ENCODE measurements around the gene COQ2. TPM values are rescaled to one million over a fixed set of nuclear protein-coding genes. Genes with fewer than 3 reads are reported as not detected.

Gene COQ2
- polyA plus RNA-seq, 2 donors: 9.1 to 12.5 TPM

DNA sequence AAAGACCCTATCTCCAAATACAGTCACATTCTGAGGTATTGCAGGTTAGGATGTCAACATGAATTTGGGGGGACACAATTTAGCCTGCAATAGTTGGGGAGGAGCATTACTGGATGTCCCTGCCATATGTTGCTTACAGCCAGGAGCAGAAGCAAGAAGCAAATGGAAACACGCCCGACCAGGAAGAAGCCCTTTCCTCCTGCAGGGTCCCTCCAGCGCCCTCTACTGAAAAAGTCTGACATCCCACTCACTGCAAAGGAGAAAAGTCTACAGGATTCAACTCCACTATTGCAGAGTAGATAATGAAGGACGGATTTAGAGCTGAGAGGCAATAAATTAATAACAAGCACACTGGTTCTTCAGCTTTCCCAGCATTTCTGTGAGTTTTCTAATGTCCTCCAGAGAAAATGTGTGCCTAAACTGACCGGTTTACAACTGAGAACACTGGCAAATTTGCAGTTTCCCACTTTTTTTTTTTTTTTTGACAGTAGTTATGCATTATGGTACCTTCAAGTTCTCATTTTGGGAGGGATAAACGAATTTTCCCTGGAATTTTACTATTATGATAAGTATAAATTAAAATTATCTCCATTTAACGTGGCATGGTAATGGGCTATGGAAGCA lies 31.7 kb downstream of the COQ2 start:
- H3K27me3 ChIP-seq (ENCODE audit: control insufficient read depth in 1 of 2, insufficient read depth in 2 of 2, low read length in 2 of 2): no peaks in the 10 kb centered on the region
- 42 to 46% methylated on average over 7 of the region's 7 CpGs for WGBS, 2 donors
- H3K27ac ChIP-seq (ENCODE audit: low read depth in 2 of 2, low read length in 1 of 2): peak overlapping the region; percentile 3 to 23
- no peak overlapping the region for H3K4me3 ChIP-seq (ENCODE audit: low read depth in 1 of 2, low read length in 2 of 2)
- peaks cover 0 to 10% of the 10 kb centered on the region in 2 donors for H3K4me1 ChIP-seq (ENCODE audit: control insufficient read depth in 2 of 2, insufficient read depth in 2 of 2, low read length in 1 of 2)
- no peaks in the 10 kb centered on the region for H3K36me3 ChIP-seq (ENCODE audit: control insufficient read depth in 2 of 2, insufficient read depth in 2 of 2, low read length in 1 of 2)
- no peaks in the 10 kb centered on the region for H3K9me3 ChIP-seq (ENCODE audit: control insufficient read depth in 2 of 2, insufficient read depth in 1 of 2, low read depth in 1 of 2, low read length in 1 of 2)

DNA sequence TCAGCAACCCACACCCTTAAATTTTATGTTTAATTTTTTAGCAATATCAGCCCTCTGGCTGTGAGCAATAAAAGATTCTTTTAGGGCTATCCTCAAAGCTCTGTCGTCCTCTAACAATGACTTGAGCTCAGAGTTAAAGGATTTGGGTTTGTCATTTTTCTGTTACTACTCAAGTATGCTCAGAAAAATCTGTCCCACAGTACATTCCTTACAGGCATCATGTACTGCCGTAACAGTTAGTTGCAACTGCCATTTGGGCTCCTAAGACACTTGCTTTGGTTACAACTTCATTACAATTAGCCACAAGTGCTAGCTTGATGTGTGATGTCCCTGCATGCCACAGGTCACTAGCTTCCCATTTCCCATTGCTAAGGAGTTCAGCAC lies 33.2 kb downstream of the COQ2 start:
- peaks cover 0 to 12% of the 10 kb centered on the region in 2 donors for H3K4me1 ChIP-seq (ENCODE audit: control insufficient read depth in 2 of 2, insufficient read depth in 2 of 2, low read length in 1 of 2)
- H3K36me3 ChIP-seq (ENCODE audit: control insufficient read depth in 2 of 2, insufficient read depth in 2 of 2, low read length in 1 of 2): no peaks in the 10 kb centered on the region
- no peaks in the 10 kb centered on the region for H3K27me3 ChIP-seq (ENCODE audit: control insufficient read depth in 1 of 2, insufficient read depth in 2 of 2, low read length in 2 of 2)
- H3K4me3 ChIP-seq (ENCODE audit: low read depth in 1 of 2, low read length in 2 of 2): no peak overlapping the region
- H3K9me3 ChIP-seq (ENCODE audit: control insufficient read depth in 2 of 2, insufficient read depth in 1 of 2, low read depth in 1 of 2, low read length in 1 of 2): no peaks in the 10 kb centered on the region
- H3K27ac ChIP-seq (ENCODE audit: low read depth in 2 of 2, low read length in 1 of 2): no peak overlapping the region
- WGBS, 2 donors: 69 to 82% methylated on average over 2 of the region's 2 CpGs

DNA sequence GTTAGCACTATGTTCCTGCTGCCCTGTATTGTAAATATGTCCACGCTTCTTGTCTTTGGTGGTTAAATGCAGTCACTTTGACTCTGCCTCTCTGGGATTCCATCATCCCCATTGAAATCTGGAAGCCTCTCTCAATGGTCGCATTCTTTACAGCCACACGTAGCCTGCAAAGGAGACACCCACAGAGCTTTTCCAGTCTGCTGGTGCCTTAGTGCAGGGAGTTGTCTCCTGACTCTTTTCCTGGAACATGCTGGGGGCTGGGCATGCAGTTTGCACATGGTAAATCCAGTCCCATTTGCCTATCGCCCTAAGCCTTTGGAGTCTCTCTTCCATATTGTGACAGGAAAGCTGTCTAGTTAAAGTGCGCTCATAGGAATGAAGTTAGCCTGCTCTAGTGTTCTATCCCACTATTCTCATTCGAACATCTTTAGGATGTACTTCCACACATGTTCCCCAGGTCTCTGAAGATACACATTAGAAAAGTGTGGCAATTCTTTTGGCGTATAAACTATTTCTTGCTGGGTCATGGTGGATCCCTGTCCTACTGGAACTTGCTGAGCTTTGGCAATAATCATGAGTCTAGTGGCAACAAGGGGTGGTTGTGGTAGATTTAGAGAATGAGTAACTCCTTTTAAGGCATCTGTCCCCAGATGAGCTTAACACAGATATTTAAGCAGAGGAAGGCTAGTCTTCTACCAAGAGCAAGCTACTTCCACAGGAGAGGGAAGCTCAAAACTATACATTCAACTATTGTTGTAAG lies 33.7 kb downstream of the COQ2 start:
- H3K4me1 ChIP-seq (ENCODE audit: control insufficient read depth in 2 of 2, insufficient read depth in 2 of 2, low read length in 1 of 2): peaks cover 0 to 12% of the 10 kb centered on the region in 2 donors
- H3K4me3 ChIP-seq (ENCODE audit: low read depth in 1 of 2, low read length in 2 of 2): no peak overlapping the region
- H3K27me3 ChIP-seq (ENCODE audit: control insufficient read depth in 1 of 2, insufficient read depth in 2 of 2, low read length in 2 of 2): no peaks in the 10 kb centered on the region
- 87 to 88% methylated on average over 7 of the region's 7 CpGs for WGBS, 2 donors
- peak overlapping the region; percentile 55 to 56 for H3K27ac ChIP-seq (ENCODE audit: low read depth in 2 of 2, low read length in 1 of 2)
- H3K9me3 ChIP-seq (ENCODE audit: control insufficient read depth in 2 of 2, insufficient read depth in 1 of 2, low read depth in 1 of 2, low read length in 1 of 2): no peaks in the 10 kb centered on the region
- H3K36me3 ChIP-seq (ENCODE audit: control insufficient read depth in 2 of 2, insufficient read depth in 2 of 2, low read length in 1 of 2): no peaks in the 10 kb centered on the region

DNA sequence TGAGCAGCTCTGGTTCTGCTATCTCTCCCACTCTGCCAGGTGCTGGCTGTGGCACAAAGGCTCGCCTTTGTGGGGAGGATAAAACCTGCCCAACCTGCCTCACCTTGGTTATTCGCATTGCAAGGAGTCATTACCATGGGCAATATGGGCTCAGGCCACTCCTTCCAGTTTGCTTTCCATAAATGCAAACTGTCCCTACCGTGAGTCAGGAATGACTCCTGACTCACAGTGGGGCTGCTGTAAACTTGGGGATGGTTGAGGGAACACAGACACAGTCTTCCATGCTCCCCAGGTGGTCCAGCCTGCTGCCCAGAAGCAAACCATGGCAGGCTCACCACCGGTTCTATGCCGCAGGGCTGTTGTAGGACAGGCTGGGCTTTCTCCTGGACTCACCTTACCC lies 36.1 kb downstream of the COQ2 start:
- Histone ChIP-seq H3K27ac (ENCODE audit: low read depth in 2 of 2, low read length in 1 of 2) (peak overlapping the region; percentile 30 to 83), H3K4me1 (ENCODE audit: control insufficient read depth in 2 of 2, insufficient read depth in 2 of 2, low read length in 1 of 2) (peaks cover 0 to 12% of the 10 kb centered on the region in 2 donors)
- WGBS, 2 donors: 69 to 73% methylated on average over 5 of the region's 5 CpGs

DNA sequence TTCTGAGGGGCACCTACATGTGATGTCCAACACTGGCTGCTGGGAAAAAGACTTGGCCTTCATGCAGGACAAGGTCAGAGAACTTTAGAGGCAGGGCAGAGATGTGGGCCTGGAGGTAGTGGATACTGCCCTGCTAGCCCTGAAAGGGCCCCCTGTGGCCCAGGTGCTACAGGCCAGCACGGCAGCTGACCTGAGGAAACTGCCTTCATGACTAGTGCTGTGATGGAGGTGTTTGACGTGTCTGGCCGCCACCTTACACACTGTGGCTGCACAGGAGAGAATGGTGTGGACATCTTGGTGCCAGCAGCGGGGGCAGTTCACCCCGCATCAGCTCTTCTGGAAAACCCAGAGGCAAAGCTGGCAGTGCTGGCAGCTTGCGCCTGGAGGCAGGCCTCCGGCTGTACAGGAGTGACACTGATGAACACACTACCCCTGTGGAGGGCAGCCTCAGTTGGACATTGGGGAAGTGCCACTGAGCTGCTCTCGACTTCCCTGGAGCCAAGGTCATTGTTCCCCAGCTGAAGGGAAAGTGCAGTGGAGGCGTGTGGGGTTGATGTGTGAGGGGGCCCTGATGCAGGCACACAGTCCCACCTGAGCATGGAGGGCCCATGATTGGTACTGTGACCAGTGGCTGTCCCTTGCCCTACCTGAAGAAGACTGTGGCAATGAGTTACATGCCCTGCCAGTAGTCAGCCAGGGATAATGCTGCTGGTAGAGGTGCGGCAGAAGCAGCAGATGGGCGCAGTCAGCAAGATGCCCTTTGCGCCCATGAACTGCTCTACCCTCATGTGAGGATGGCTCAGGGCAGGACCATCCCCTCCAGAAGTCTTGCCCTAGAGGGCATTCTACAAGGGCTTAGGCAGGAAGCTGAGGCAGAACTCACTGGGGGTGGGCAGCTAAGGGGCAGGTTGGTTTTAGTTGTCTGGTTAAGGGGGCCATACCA lies 36.9 kb downstream of the COQ2 start:
- Histone ChIP-seq H3K4me1 (ENCODE audit: control insufficient read depth in 2 of 2, insufficient read depth in 2 of 2, low read length in 1 of 2) (peaks cover 0 to 12% of the 10 kb centered on the region in 2 donors), H3K36me3 (ENCODE audit: control insufficient read depth in 2 of 2, insufficient read depth in 2 of 2, low read length in 1 of 2) (no peaks in the 10 kb centered on the region), H3K27me3 (ENCODE audit: control insufficient read depth in 1 of 2, insufficient read depth in 2 of 2, low read length in 2 of 2) (no peaks in the 10 kb centered on the region), H3K27ac (ENCODE audit: low read depth in 2 of 2, low read length in 1 of 2) (peak overlapping the region; percentile 26 to 79), H3K4me3 (ENCODE audit: low read depth in 1 of 2, low read length in 2 of 2) (no peak overlapping the region), H3K9me3 (ENCODE audit: control insufficient read depth in 2 of 2, insufficient read depth in 1 of 2, low read depth in 1 of 2, low read length in 1 of 2) (no peaks in the 10 kb centered on the region)
- 92 to 94% methylated on average over 12 of the region's 12 CpGs for WGBS, 2 donors

More for the DNA sequence above, 36.1 kb downstream of the COQ2 start:
- Histone ChIP-seq H3K27me3 (ENCODE audit: control insufficient read depth in 1 of 2, insufficient read depth in 2 of 2, low read length in 2 of 2) (no peaks in the 10 kb centered on the region), H3K9me3 (ENCODE audit: control insufficient read depth in 2 of 2, insufficient read depth in 1 of 2, low read depth in 1 of 2, low read length in 1 of 2) (no peaks in the 10 kb centered on the region), H3K36me3 (ENCODE audit: control insufficient read depth in 2 of 2, insufficient read depth in 2 of 2, low read length in 1 of 2) (no peaks in the 10 kb centered on the region), H3K4me3 (ENCODE audit: low read depth in 1 of 2, low read length in 2 of 2) (no peak overlapping the region)

DNA sequence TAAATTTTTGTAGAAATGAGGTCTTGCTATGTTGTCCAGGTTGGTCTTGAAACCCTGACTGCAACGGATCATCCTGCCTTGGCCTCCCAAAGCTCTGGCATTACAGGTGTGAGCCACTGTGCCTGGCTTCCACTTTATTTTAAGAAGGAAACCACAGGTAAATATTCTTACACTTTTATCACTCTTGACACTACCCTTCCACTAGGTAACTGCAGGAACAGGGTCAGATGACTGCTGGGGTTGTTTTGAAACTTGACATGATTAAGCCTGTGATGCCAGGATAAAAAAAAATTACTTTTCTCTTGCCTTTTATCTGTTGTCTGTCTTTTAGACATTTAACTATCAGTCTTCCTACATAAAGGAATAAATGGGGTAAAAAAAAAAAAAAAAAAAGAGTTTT lies 43.5 kb downstream of the COQ2 start:
- Histone ChIP-seq H3K4me3 (ENCODE audit: low read depth in 1 of 2, low read length in 2 of 2) (no peak overlapping the region), H3K36me3 (ENCODE audit: control insufficient read depth in 2 of 2, insufficient read depth in 2 of 2, low read length in 1 of 2) (no peaks in the 10 kb centered on the region), H3K9me3 (ENCODE audit: control insufficient read depth in 2 of 2, insufficient read depth in 1 of 2, low read depth in 1 of 2, low read length in 1 of 2) (no peaks in the 10 kb centered on the region), H3K4me1 (ENCODE audit: control insufficient read depth in 2 of 2, insufficient read depth in 2 of 2, low read length in 1 of 2) (no peaks in the 10 kb centered on the region), H3K27me3 (ENCODE audit: control insufficient read depth in 1 of 2, insufficient read depth in 2 of 2, low read length in 2 of 2) (no peaks in the 10 kb centered on the region), H3K27ac (ENCODE audit: low read depth in 2 of 2, low read length in 1 of 2) (no peak overlapping the region)
- WGBS, 2 donors: 91 to 96% methylated on average over 1 of the region's 1 CpG

DNA sequence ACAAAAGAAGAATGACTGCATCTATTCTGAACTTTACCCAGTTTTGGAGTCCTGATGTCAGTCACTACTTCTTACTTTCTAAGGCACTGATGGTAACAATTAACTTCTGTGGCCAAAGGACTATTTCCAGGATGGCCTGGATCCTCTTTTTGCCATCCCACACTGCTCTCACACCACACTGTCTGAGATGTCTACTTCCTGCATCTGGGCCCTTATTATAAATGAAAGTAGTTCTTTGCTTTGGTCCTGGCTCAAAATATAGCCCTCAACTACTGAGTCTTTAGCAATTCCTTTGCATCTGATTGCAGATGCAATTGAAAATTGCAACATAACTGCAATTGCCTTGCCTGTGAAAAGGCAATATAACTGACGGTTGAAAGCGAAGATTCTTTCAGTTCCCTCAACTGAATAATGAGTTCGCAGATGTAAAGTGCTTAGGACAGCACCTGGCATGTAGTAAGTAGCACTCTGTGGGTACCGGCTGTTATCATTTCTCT lies 44.2 kb downstream of the COQ2 start:
- Histone ChIP-seq H3K9me3 (ENCODE audit: control insufficient read depth in 2 of 2, insufficient read depth in 1 of 2, low read depth in 1 of 2, low read length in 1 of 2) (no peaks in the 10 kb centered on the region), H3K36me3 (ENCODE audit: control insufficient read depth in 2 of 2, insufficient read depth in 2 of 2, low read length in 1 of 2) (no peaks in the 10 kb centered on the region), H3K27ac (ENCODE audit: low read depth in 2 of 2, low read length in 1 of 2) (no peak overlapping the region), H3K4me1 (ENCODE audit: control insufficient read depth in 2 of 2, insufficient read depth in 2 of 2, low read length in 1 of 2) (no peaks in the 10 kb centered on the region), H3K27me3 (ENCODE audit: control insufficient read depth in 1 of 2, insufficient read depth in 2 of 2, low read length in 2 of 2) (no peaks in the 10 kb centered on the region), H3K4me3 (ENCODE audit: low read depth in 1 of 2, low read length in 2 of 2) (no peak overlapping the region)
- 79 to 90% methylated on average over 4 of the region's 4 CpGs for WGBS, 2 donors

DNA sequence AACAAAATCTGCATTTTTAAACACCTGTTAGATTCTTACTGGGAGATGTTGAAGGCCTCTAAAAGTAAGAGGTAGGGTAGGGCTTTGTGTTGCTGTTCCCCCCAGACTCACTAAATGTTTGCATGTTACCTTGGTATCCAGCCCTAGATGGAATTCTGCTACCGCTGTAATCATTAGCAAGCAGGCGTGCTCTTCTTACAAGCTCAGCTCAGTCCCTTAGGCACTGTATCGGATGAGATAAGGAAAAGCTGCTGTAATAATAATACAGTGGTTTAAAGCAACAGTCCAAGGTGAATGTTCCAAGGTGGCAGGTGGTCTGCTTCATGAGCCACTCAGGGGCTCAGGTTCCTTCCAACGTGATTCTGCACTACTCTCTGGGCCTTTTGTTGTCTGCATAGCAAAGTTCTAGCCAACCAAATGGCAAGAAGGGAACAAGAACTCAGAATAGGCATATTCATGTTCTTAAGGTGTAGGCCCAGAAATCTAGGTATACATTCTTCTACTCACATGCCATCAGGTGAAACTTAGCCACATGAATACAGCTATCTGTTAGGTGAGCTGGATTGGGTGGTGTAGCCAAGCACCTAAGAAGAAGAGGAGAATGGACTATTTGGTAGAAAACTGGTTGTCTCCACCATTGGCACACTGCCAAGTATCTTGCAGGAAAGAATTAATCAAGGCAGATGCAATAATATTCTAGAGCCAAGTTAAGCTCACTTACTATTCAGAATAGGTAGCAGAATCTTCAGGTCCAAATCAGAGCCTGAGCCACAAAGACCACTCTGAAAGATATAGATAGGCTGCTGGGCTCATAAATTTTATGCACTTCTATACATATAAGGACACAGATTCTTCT lies 46.0 kb downstream of the COQ2 start:
- no peaks in the 10 kb centered on the region for H3K9me3 ChIP-seq (ENCODE audit: control insufficient read depth in 2 of 2, insufficient read depth in 1 of 2, low read depth in 1 of 2, low read length in 1 of 2)
- no peaks in the 10 kb centered on the region for H3K27me3 ChIP-seq (ENCODE audit: control insufficient read depth in 1 of 2, insufficient read depth in 2 of 2, low read length in 2 of 2)
- H3K27ac ChIP-seq (ENCODE audit: low read depth in 2 of 2, low read length in 1 of 2): no peak overlapping the region
- 91 to 93% methylated on average over 4 of the region's 4 CpGs for WGBS, 2 donors
- H3K4me3 ChIP-seq (ENCODE audit: low read depth in 1 of 2, low read length in 2 of 2): no peak overlapping the region
- H3K36me3 ChIP-seq (ENCODE audit: control insufficient read depth in 2 of 2, insufficient read depth in 2 of 2, low read length in 1 of 2): no peaks in the 10 kb centered on the region
- H3K4me1 ChIP-seq (ENCODE audit: control insufficient read depth in 2 of 2, insufficient read depth in 2 of 2, low read length in 1 of 2): no peaks in the 10 kb centered on the region

DNA sequence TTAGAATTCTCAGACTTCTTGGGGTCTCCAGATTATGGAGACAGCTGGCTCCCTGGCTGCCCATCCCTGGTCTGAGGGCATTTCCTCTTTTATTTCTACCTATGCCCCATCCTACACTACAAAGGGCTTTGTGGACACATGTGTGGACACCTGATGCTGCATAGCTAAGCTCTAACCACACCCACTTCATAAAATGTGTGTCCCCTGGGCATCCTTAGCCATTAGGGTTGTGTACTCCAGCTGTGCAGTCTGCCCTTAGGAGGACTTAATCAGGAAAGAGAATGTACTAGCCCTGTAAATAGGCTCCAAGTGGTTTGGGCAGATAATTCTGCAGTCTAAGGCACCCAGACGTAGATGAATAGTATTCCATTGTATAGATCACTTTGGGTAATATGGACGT lies 47.0 kb downstream of the COQ2 start:
- Histone ChIP-seq H3K4me3 (ENCODE audit: low read depth in 1 of 2, low read length in 2 of 2) (no peak overlapping the region), H3K36me3 (ENCODE audit: control insufficient read depth in 2 of 2, insufficient read depth in 2 of 2, low read length in 1 of 2) (no peaks in the 10 kb centered on the region), H3K9me3 (ENCODE audit: control insufficient read depth in 2 of 2, insufficient read depth in 1 of 2, low read depth in 1 of 2, low read length in 1 of 2) (no peaks in the 10 kb centered on the region), H3K27ac (ENCODE audit: low read depth in 2 of 2, low read length in 1 of 2) (no peak overlapping the region), H3K27me3 (ENCODE audit: control insufficient read depth in 1 of 2, insufficient read depth in 2 of 2, low read length in 2 of 2) (no peaks in the 10 kb centered on the region), H3K4me1 (ENCODE audit: control insufficient read depth in 2 of 2, insufficient read depth in 2 of 2, low read length in 1 of 2) (no peaks in the 10 kb centered on the region)
- 85 to 89% methylated on average over 2 of the region's 2 CpGs for WGBS, 2 donors

All from esophagus (tissue), 2 donors.